ENCODE data around the gene CPT1A.

The CPT1A gene

DNA sequence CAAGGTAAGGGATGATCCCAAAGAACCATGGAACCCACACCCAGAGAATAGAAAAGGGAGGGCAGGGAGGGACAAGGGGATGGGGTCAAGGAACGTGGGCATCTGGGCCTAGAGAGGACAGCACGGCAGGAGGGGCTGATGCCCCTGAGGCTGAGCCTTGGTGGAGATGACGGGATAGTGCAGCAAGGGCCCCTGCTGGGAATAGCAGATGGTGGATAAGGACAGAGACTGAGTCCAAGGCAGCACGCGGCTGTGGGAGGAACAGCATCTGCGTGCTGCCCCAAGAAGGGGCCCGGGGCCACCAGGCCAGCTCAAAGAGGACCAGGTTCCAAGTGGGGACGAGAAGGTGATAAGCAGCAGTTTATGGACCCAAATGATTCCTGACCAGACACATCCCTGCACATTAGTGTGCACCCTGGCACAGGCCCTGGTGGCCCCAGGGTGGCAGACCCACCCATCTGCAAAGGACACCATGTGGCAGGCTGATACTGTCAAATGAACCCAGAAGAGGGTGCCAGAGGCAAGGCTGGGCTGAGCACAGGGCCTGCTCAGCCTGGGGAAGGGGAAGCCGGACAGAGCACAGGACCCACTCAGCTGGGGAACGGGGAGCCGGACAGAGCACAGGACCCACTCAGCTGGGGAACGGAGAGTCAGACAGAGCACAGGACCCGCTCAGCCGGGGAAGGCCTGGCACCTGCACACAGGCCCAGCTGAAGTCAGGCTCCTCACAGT, 77.6 kb downstream of the CPT1A start:
- TF ChIP-seq CTCF (IDR thresholded peaks at IDR 0.05; ENCODE audit: extremely low read depth, missing control alignments): no peak

GRCh38 chr11:68763181-68763721, 78.5 kb downstream of the CPT1A start:
- no peak for DNase-seq (ENCODE audit: low spot score)
- TF ChIP-seq CTCF (IDR thresholded peaks at IDR 0.05; ENCODE audit: extremely low read depth, missing control alignments): no peak

More for the DNA sequence above, 77.6 kb downstream of the CPT1A start:
- no peak for DNase-seq (ENCODE audit: low spot score)

DNA sequence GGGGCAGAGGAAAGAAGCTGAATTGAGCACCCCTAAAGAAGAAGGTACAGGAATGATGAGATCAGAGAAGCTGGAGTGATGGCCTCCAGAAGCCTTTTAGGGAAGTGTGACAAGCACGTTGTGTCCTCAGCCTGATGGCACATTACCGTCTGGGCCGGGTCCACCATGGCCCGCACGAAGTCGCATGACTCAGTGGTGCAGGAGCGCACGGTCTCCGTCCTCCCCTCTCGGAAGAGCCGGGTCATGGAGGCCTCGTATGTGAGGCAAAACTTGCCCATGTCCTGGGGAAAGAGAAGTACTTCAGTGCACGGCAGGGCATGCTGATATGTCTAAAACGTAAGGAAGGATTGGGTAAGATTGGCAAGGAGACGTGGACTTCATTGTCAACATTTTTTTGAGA, 79.2 kb downstream of the CPT1A start:
- DNase-seq (ENCODE audit: low spot score): no peak
- TF ChIP-seq CTCF (IDR thresholded peaks at IDR 0.05; ENCODE audit: extremely low read depth, missing control alignments): no peak

DNA sequence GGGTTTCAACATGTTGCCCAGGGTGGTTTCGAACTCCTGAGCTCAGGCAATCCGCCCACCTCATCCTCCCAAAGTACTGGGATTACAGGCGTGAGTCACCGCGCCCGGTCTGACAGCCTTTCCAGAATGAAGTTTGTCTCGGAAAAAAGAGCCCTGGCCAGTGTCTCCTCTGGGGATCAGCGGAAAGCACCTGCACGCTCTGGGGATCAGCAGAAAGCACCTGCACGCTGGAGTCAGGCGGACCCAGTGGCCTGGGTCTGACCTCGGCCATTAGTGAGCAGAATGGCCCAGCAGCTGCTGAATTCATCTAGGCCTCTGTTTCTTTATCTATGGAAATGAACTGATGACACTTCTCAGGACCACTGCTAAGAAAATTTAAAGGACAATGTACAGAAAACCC, 79.9 kb downstream of the CPT1A start:
- DNase-seq (ENCODE audit: low spot score): no peak
- TF ChIP-seq CTCF (IDR thresholded peaks at IDR 0.05; ENCODE audit: extremely low read depth, missing control alignments): no peak

DNA sequence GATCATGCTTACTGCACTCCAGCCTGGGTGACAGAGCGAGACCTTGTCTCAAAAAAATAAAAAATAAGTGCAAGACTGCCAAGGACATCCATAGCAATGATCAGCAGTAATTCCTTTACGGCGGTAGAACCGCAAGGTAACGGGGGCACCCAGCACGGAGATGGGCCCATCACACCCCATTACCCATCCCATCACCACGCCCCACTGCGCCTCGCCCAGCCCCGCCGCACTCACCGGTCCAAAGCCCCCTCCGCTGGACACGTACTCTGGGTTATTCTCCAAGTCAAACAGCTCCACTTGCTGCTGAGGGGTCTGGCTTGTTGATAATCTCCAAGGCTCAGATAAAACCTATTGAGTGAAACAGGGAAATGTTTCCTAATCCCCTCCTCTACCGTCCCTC, 81.7 kb downstream of the CPT1A start:
- TF ChIP-seq CTCF (IDR thresholded peaks at IDR 0.05; ENCODE audit: extremely low read depth, missing control alignments): no peak
- no peak for DNase-seq (ENCODE audit: low spot score)

GRCh38 chr11:68757711-68758110, 84.0 kb downstream of the CPT1A start:
- DNase-seq (ENCODE audit: low spot score): no peak
- no peak for TF ChIP-seq CTCF (IDR thresholded peaks at IDR 0.05; ENCODE audit: extremely low read depth, missing control alignments)

- no peak for TF ChIP-seq CTCF (IDR thresholded peaks at IDR 0.05; ENCODE audit: extremely low read depth, missing control alignments)
- no peak for DNase-seq (ENCODE audit: low spot score)
Observed at GRCh38 chr11:68756171-68756766, 85.4 kb downstream of the CPT1A start.

Data from GM20000 (cell line).